Measurements from ENCODE around the gene KCNMA1.

The KCNMA1 gene

GRCh38 chr10:77016278-77016815 is 621.3 kb downstream of the KCNMA1 start:
- no peak for DNase-seq (ENCODE audit: low spot score)

DNA sequence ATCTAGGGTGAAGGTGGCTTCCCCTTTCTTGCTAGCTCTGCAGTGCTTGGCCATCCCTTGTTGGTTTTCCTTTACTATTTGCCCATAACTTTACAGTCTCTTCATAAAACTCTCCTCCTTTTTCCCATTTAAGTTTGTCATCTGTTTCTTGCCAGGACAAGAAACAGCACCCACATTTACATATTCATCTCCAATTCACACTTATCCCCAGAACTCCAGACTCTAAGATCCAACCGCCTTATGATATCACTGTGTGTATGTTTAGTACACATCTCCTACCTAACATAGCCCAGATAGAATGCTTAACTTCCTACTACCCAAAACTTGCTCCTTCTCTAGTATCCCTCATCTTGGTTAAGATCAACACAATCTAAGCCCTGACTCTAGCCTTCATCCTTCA is 622.2 kb downstream of the KCNMA1 start:
- no peak for DNase-seq (ENCODE audit: low spot score)

DNA sequence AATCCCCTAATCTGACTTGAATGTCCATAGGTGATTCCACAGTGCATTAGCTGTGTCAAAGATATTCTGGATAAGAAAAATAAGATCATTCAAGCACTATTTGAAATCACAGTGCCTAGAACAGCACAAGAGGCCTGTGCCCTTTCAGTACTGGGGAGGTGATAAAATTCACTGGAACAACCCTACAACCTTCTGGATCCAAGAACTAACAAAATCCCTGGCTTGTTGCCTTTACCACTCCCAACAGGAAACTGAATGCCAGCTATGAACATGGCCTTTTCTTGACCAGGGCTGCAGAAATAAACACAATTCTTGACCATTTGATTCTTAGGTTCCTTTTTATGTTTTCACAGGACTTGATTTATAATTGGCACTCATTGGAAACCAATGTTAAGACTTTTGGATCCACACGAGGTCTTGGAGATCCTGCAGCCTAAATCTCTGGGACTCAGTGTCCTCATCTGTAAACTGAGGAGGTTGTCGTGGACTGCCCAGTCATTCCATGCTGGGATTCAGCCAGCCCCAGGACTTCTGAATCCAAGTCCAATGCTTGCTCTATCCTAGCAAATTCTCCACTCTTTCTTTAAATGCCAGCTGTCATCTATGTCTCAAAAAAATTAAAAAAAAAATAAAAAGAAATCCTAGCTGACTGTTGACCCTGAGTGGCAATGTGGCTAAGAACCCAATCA is 624.7 kb downstream of the KCNMA1 start:
- DNase-seq (ENCODE audit: low spot score): no peak

DNA sequence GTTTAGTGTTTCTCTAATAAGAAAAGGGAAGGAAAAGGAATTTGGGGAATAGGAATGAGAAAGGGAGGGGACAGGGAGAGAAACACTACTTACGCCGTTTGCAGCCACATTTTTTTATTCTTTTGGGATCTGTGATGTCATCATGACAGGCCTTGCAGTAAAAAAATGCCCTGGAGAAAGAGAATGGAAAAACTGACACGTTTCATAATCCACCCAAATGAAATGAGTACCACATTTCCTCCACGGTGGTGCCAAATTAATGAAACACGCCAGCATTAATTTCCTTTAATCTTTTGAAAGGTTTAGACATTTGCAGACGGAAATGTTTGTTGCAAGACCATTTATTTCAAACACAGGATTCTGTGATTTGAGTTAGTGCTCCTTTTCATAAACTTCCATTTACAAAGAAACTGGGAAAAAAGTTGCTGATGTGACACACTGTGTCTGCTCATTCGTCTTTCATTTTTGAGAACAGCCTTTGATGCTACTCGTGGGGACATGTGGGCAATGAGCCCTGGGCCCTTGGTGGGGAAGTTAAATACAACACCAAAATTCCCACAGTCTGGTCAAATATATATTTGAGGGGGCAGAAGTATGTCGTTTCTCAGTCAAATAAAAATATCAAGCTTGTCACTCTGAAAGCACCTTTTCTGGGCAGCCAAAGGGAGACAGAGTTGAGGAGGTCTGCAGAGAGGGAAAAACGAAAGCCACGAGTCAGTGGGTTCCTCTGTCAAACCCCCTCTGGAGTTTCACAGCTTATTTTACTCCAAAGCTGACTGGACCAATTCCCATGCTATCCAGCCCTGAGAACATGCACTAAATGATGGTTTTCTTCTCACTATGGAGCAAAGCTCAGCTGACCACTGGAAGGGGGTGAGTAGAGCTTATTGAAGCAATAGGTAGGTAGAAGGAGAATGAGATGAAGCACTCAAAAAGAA is 625.5 kb downstream of the KCNMA1 start:
- DNase-seq (ENCODE audit: low spot score): no peak

GRCh38 chr10:77010430-77010829 is 627.2 kb downstream of the KCNMA1 start:
- DNase-seq (ENCODE audit: low spot score): no peak

DNA sequence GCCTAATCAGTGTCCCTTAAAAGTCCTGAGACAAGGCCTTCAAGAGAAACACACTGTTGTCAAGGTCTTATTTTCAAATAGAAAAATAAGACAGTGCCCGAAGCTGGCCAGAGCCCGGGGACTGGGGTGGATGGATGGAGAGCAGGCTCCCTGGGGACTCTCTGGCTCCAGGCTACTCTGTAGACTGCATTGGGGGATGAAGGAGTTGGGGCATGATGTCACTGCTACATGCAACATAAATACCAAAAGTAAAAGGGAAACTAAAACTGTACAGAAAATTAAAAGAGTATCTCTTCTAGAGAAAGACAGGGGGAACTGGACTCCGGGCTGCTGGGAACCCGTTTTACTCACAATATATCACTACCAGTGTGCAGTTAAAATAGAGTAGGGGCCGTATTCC is 629.8 kb downstream of the KCNMA1 start:
- DNase-seq (ENCODE audit: low spot score): peak; percentile 45

- DNase-seq (ENCODE audit: low spot score): no peak
These were observed 630.6 kb downstream of the KCNMA1 start for GRCh38 chr10:77006836-77007511.

DNA sequence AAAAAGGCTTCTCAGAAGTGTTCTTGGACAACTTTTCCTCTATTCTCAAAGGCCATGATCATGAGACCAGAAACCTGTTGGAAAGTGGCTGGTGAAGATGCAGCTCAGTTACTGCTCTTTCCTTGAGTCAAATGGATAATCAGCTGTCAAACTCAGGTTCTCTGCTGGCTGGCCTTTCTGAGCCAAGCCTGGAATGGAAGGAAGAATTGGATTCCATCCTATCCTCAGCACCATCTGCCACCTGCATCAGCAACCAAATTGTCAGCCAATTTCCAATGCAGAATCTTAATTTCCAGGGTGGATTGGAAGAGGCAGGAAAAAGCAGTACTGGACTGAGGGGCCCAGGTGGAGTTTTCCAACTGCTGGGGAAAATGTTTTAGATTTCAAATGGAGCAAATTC is 631.7 kb downstream of the KCNMA1 start:
- no peak for DNase-seq (ENCODE audit: low spot score)

DNA sequence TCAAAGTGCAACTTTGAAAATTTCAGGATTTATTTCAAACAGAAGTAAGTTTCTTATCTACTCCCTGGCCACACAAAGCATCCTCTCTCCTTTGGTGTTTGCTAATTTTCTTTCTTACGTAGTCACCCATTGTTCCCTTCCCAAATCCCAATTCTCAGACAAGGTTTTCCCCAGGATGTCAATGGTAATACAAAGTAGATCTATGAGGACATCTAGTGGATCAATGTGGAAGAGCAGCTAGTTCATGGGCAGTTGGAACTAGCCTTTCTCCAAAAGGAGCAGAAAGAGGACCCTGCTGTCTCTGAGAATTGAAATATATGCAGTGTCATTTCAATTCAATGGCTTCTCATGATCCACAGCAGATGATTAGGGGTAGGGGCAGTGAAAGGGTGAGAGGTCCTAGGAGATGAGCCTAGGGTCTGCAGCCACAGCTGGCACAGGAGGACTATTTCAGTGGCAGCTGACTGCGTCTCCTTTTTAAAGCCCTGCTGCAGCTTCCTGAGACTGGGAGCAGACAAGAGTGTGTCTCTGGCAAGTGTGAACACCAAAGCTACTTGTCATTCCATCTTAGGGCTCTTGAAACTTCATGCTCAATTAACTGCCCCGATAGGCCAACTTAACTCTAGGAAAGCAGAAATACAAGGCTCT is 632.6 kb downstream of the KCNMA1 start:
- peak; percentile 37 for DNase-seq (ENCODE audit: low spot score)

GRCh38 chr10:77002872-77003271 is 634.7 kb downstream of the KCNMA1 start:
- no peak for DNase-seq (ENCODE audit: low spot score)

- no peak for DNase-seq (ENCODE audit: low spot score)
These were observed 636.4 kb downstream of the KCNMA1 start for GRCh38 chr10:77001206-77001605.

DNA sequence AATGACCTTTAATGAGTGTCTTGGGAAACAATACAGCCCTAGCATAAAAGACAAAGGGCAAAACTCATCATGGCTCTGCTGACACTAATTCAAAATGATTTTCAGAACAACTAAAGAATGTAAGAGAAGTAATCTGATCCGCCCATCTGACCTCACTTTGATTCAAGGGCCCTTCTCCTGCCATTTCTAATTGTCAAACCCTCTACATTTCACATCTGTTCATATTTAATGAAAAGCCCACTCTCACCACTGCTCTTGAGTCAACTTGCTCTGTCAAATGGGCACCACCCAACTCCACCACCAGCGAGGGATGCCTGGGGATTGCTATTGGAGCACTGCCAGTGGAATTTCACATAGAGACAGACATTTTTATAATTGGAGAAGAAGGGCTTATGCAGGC is 639.2 kb downstream of the KCNMA1 start:
- DNase-seq (ENCODE audit: low spot score): no peak

DNA sequence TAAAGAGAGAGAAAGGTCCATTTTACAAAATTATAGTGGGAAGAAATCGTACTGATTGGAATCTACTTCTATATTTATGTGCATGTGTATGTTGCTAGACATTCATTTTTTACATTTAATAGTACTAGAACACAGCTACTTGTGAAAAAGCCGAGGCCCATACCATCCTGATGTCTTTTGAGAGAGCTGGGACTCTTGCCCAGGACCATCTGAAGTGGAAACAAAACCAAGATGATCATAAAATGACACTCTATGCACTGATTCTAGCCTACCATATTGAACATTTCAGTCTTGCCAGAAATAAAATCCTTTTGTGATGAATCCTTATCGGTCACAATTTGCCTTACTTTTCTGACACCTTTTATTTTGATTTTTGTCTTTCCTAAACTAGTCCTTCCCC is 640.0 kb downstream of the KCNMA1 start:
- no peak for DNase-seq (ENCODE audit: low spot score)

- DNase-seq (ENCODE audit: low spot score): no peak
These were observed 642.6 kb downstream of the KCNMA1 start for GRCh38 chr10:76995023-76995422.

GRCh38 chr10:76993213-76993612 is 644.4 kb downstream of the KCNMA1 start:
- no peak for DNase-seq (ENCODE audit: low spot score)

GRCh38 chr10:76992467-76992866 is 645.1 kb downstream of the KCNMA1 start:
- DNase-seq (ENCODE audit: low spot score): no peak

GRCh38 chr10:76991621-76992020 is 646.0 kb downstream of the KCNMA1 start:
- DNase-seq (ENCODE audit: low spot score): no peak

DNA sequence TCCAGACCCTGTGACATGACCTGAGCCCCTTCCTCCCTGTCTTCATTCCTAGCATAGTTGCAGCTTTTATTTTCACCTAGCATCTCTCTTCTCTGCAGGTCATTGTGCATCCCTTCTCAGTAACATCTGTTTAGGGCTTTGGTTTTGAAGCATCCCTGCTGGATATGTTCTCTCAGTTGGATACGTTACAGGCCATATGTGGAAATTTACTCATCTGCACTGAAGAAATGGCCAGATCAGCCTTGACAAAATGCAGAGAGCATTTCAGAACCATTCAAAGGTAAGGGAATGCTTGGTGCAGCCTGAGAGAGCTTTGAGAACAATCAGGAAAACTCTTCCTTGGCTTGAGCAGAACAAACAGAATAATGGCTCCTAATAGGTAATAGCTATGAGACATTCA is 647.0 kb downstream of the KCNMA1 start:
- no peak for DNase-seq (ENCODE audit: low spot score)

- peak; percentile 37 for DNase-seq (ENCODE audit: low spot score)
These were observed 652.8 kb downstream of the KCNMA1 start for GRCh38 chr10:76984559-76985443.

DNA sequence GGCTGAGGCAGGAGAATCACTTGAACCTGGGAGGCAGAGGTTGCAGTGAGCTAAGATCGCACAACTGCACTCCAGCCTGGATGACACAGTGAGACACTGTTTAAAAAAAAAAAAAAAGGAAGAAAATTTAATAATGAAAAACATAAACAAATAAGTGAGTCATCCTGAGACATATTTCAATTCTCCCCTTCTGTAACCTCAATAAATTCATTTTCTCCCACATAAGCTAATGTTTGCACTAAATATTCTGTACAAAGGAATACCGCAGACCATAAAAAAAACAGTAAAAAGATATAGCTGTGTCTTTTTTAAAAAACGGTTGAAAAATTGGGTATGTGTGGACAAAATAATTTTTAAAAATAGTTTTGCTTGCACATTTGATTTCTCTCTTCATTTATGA is 654.0 kb downstream of the KCNMA1 start:
- no peak for DNase-seq (ENCODE audit: low spot score)

DNA sequence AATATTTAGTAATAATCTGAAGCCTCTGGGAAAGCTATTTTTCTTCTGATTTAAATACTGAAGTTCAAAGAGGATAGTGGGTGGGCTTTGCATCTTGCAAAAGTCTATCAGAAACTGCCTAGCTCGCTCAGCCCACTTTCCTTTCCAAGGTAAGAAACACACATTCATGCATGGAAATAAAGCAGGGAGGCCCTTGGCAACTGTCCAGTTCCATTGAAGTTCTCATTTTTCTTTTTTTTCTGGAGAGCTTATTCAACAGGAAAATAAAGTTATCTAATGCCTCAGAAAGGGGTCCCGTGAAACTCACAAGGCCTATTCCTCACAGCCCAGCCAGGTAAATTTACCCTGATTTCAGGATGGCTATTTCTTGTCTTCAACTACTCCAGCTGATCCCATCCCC is 654.9 kb downstream of the KCNMA1 start:
- DNase-seq (ENCODE audit: low spot score): no peak
